MCF 10A (cell line): ENCODE data around the gene TES. TPM values are rescaled to one million over a fixed set of nuclear protein-coding genes. Genes with fewer than 3 reads are reported as not detected.
"Not testable (repeated sequence)": the region's sequence is repeated elsewhere in the genome, so short reads cannot be mapped to it uniquely, and the experiment has no call there.

Experiments
- BruUV-seq: library from RNA; stranded (reverse); fragments of 400-500 nt; replicated peaks from 2 replicates; lab custom pipeline; 2021; lab: Mats Ljungman, UMichigan
- CTCF ChIA-PET: fragments of 300-600 bp; sonication (Branson Sonifier 250); formaldehyde crosslinking; extraction: SDS; loops from one replicate; lab custom pipeline; 2021; ENCODE audit warnings: antibody characterized with exemption, inconsistent platforms; lab: Yijun Ruan, JAX
- POLR2A ChIA-PET: fragments of 300-600, 350-650 bp; sonication (Branson Sonifier 250); formaldehyde crosslinking; extraction: SDS; loops from one replicate; lab custom pipeline; 2020; ENCODE audit warnings: antibody characterized with exemption, inconsistent platforms; lab: Yijun Ruan, JAX
- DNase-seq: peaks from one replicate; pipeline ENCODE4 v3.0.0-alpha.2; 2018; ENCODE audit not compliant: unreplicated experiment
- H3K27ac Mint-ChIP-seq: one replicate; pipeline ENCODE4 v1.8.0; 2022; ENCODE audit warnings: mild to moderate bottlenecking, low read depth, mixed read lengths; ENCODE audit not compliant: unreplicated experiment
- H3K27me3 Mint-ChIP-seq: one replicate; pipeline ENCODE4 v1.8.0; 2022; ENCODE audit warnings: mixed read lengths; ENCODE audit not compliant: insufficient read depth, unreplicated experiment
- H3K36me3 Mint-ChIP-seq: one replicate; pipeline ENCODE4 v1.8.0; 2022; ENCODE audit warnings: mild to moderate bottlenecking, moderate library complexity, mixed read lengths; ENCODE audit not compliant: insufficient read depth, unreplicated experiment
- H3K4me1 Mint-ChIP-seq: one replicate; pipeline ENCODE4 v1.8.0; 2022; ENCODE audit warnings: mixed read lengths; ENCODE audit not compliant: insufficient read depth, unreplicated experiment
- H3K4me3 Mint-ChIP-seq: one replicate; pipeline ENCODE4 v1.8.0; 2022; ENCODE audit warnings: mild to moderate bottlenecking, moderate library complexity, mixed read lengths; ENCODE audit not compliant: unreplicated experiment
- H3K9me3 Mint-ChIP-seq: one replicate; pipeline ENCODE4 v1.8.0; 2022; ENCODE audit warnings: mixed read lengths; ENCODE audit not compliant: unreplicated experiment
- CTCF ChIP-seq: fragments of 200-600 bp; IDR thresholded peaks from one replicate; pipeline ENCODE4 v1.8.0; 2022; ENCODE audit warnings: antibody characterized with exemption, mild to moderate bottlenecking; ENCODE audit not compliant: unreplicated experiment
- intact Hi-C: fragments of 100-400 bp; cut with micrococcal nuclease; formaldehyde crosslinking; loops from 2 replicates; pipeline ENCODE4 v1.14.1; 2022
- total RNA-seq: library from RNA; stranded (reverse); gene quantifications from 2 replicates; pipeline ENCODE4 v1.2.3, GENCODE V29; 2022

Gene TES
- total RNA-seq, 1 experiment from 2014 or later, result 162 TPM

- H3K27ac Mint-ChIP-seq, result no peak overlapping the region
- H3K9me3 Mint-ChIP-seq, result peaks cover 33% of the 10 kb centered on the region
- peaks cover 23% of the 10 kb centered on the region for H3K4me1 Mint-ChIP-seq
- ChIA-PET CTCF (interaction anchor here (1.2 kb wide), 1 partner anchor 21 kb away, joined by 4 read pairs; no protein-coding TSS in a partner anchor), POLR2A (interaction anchor here (0.9 to 1.2 kb wide), 2 partner anchors 21 to 32 kb away, joined by 3 to 5 read pairs; no protein-coding TSS in a partner anchor)
- DNase-seq, result no peak
- no peaks in the 10 kb centered on the region for H3K27me3 Mint-ChIP-seq
- no TSS peak for BruUV-seq
- no peak overlapping the region for H3K4me3 Mint-ChIP-seq
- TF ChIP-seq CTCF, result no peak
- intact Hi-C loops, result no loop called here
- peaks cover 6% of the 10 kb centered on the region for H3K36me3 Mint-ChIP-seq
Measured at GRCh38 chr7:116291937-116292336, 81.6 kb downstream of the TES start.

- ChIA-PET POLR2A (interaction anchor here (1.5 kb wide), 1 partner anchor 20 kb away, joined by 4 read pairs; no protein-coding TSS in a partner anchor), CTCF (interaction anchor here (0.7 kb wide), 1 partner anchor 102 kb away, joined by 3 read pairs; no protein-coding TSS in a partner anchor)
- Mint-ChIP-seq H3K27me3 (no peaks in the 10 kb centered on the region), H3K9me3 (peaks cover 38% of the 10 kb centered on the region), H3K27ac (no peak overlapping the region), H3K4me3 (no peak overlapping the region), H3K4me1 (peaks cover 19% of the 10 kb centered on the region), H3K36me3 (peaks cover 6% of the 10 kb centered on the region)
- BruUV-seq, result no TSS peak
- no peak for TF ChIP-seq CTCF
- intact Hi-C loops, result no loop called here
- no peak for DNase-seq
Measured at GRCh38 chr7:116292381-116292780, 82.0 kb downstream of the TES start.

GRCh38 chr7:116293139-116293538, 82.8 kb downstream of the TES start:
- CTCF ChIA-PET, result no interaction called here
- peaks cover 11% of the 10 kb centered on the region for H3K4me1 Mint-ChIP-seq
- no TSS peak for BruUV-seq
- no peaks in the 10 kb centered on the region for H3K27me3 Mint-ChIP-seq
- POLR2A ChIA-PET, result interaction anchor here (1.5 kb wide), 1 partner anchor 21 kb away, joined by 4 read pairs; no protein-coding TSS in a partner anchor
- peaks cover 8% of the 10 kb centered on the region for H3K36me3 Mint-ChIP-seq
- TF ChIP-seq CTCF, result no peak
- no peak overlapping the region for H3K4me3 Mint-ChIP-seq
- intact Hi-C loops, result no loop called here
- peaks cover 43% of the 10 kb centered on the region for H3K9me3 Mint-ChIP-seq
- DNase-seq, result no peak
- H3K27ac Mint-ChIP-seq, result no peak overlapping the region

GRCh38 chr7:116293633-116294032, 83.3 kb downstream of the TES start:
- Mint-ChIP-seq H3K4me3 (no peak overlapping the region), H3K36me3 (peaks cover 12% of the 10 kb centered on the region), H3K27ac (no peak overlapping the region), H3K9me3 (peaks cover 47% of the 10 kb centered on the region), H3K4me1 (peaks cover 9% of the 10 kb centered on the region), H3K27me3 (no peaks in the 10 kb centered on the region)
- no peak for TF ChIP-seq CTCF
- intact Hi-C loops, result no loop called here
- POLR2A ChIA-PET, result interaction anchor here (1.5 kb wide), 1 partner anchor 21 kb away, joined by 4 read pairs; no protein-coding TSS in a partner anchor
- no peak for DNase-seq
- CTCF ChIA-PET, result no interaction called here
- no TSS peak for BruUV-seq

- CTCF ChIA-PET, H3K4me1 Mint-ChIP-seq, DNase-seq, H3K4me3 Mint-ChIP-seq, intact Hi-C loops, POLR2A ChIA-PET, H3K27me3 Mint-ChIP-seq, H3K27ac Mint-ChIP-seq, BruUV-seq: not testable (repeated sequence)
- Mint-ChIP-seq H3K36me3 (peaks cover 12% of the 10 kb centered on the region), H3K9me3 (peaks cover 51% of the 10 kb centered on the region)
Measured at GRCh38 chr7:116295903-116296302, 85.6 kb downstream of the TES start.
